UCSD-AML1 (cell line): ENCODE measurements around the gene TUFM.
A peak's percentile ranks its signal among the peaks of the same experiment; 100 is the strongest.
"Not testable (repeated sequence)": the region's sequence is repeated elsewhere in the genome, so short reads cannot be mapped to it uniquely, and the experiment has no call there.

ENCODE experiments used
- DNase-seq: peaks from one replicate; lab custom pipeline; 2025; ENCODE audit not compliant: unreplicated experiment; lab: John Stamatoyannopoulos, UW

The TUFM gene

DNA sequence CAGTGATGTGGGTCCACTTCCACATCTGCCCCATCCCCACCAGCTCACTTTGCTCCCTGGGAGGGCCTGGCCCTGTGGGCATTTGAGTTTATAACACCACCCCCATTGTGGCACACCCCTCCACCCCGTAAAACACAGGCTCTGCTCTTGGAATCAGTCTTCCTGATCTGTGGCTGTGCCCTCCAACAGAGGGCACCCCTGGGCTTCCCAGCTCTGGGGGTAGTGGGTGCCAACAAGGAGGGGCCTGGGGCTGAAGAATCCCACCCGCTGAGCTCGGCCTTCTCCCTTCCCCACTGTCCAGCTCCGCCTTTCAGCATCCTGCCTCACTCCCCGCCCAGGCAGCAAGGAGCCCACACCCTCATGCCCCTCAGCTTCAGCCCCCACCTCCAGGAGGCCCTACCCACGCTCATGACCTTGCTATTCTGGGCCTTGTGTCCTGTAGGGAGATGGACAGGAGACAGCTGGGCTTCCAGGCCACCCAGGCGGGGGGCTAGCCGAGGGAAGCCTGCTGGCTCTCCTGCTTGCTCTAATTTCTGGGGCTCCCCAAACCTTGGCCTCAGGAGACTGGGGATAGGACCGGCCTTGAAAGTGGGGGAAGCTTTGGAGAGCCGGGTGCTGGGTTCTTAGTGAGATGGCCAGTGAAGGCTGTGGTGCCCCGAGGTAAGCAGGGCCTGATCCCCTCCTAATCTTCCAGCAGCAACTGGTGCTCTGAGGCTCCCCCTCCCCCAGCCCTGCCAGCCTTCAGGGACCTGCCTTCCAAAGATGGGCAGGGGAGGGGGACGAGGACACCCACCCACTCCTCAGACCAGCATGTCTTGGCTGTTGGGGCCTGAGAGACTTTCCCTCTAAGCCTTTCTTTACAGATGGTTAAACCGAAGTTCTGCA is 29.2 kb upstream of the TUFM start:
- DNase-seq = no peak

DNA sequence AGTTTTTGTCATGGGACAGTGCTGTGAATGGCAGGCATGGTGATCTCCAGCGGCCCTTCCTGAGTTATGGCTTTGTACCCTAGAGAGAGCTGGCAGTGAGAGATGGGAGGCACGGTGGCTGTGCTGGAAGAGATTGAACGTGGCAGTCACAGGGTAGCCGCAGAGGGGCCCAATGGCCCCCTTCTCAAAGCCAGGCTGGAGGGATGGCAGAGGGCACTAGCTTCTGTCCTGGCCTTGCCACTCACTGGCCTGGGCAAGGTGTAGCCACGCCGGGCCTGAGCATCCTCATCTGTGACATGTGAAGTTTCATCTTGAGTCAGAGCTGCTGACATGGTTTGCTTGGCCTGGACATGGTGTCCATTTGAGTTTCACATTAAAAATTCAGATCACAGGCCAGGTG is 28.3 kb upstream of the TUFM start:
- no peak for DNase-seq

DNA sequence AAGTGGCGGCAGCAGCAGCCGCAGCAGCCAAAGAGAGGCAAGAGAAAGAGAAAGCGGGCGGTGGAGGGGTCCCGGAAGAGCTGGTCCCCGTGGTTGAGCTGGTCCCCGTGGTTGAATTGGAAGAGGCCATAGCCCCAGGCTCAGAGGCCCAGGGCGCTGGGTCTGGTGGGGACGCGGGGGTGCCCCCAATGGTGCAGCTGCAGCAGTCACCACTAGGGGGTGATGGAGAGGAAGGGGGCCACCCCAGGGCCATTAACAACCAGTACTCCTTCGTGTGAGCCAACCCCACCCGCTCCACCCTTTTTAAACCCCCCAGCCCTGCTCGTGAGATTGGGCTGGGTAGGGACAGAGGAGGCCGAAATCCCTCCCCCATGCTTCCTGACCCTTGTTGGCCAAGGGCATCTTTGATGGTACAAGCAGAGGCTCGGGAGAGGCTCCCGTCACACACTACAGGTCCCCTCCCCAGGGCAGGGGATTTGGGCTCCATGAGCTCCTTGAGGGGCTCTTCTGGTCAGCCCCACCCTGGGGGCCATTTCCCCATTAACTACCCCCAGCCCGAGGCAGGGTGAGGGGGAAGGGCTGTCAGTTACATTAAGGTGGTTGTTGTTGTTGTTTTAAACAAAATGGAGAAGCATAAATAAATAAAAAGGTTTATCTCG is 27.5 kb upstream of the TUFM start:
- DNase-seq = peak; percentile 45

DNA sequence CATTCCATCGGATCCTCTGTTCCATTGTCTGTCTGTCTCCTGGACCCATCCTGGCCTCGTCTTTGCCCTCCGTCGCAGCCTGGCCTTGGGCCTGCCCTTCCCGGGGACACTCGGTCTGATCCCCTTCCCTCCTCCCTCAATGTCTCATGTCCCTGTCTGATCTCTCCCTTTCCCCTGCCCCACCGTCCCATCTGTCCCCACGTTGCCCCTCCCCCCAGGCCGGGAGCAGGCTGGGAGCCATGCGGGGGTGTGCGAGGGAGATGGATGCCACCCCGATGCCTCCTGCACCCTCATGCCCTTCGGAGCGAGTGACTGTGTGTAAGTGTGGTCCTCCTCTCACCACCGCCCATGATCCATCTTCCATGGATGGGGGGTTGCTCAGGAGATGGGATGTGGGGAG is 26.8 kb upstream of the TUFM start:
- DNase-seq = no peak

- DNase-seq = no peak
Observed at GRCh38 chr16:28869201-28869600, 23.1 kb upstream of the TUFM start.

DNA sequence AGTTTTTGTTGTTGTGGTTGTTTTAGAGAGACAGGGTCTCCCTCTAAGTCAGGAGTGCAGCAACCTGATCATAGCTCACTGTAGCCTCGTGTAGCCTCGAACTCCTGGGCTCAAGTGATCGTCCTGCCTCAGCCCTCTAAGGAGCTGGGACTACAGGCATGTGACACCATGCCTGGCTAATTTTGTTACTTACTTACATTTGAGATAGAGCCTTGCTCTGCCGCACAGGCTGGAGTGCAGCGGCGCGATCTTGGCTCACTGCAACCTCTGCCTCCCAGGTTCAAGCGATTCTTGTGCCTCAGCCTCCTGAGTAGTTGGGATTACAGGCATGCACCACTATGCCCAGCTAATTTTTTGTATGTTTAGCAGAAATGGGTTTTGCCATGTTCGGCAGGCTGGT is 21.5 kb upstream of the TUFM start:
- not testable (repeated sequence) for DNase-seq

GRCh38 chr16:28867241-28867640 is 21.1 kb upstream of the TUFM start:
- DNase-seq = no peak

- no peak for DNase-seq
Observed at GRCh38 chr16:28866454-28866804, 20.3 kb upstream of the TUFM start.

DNA sequence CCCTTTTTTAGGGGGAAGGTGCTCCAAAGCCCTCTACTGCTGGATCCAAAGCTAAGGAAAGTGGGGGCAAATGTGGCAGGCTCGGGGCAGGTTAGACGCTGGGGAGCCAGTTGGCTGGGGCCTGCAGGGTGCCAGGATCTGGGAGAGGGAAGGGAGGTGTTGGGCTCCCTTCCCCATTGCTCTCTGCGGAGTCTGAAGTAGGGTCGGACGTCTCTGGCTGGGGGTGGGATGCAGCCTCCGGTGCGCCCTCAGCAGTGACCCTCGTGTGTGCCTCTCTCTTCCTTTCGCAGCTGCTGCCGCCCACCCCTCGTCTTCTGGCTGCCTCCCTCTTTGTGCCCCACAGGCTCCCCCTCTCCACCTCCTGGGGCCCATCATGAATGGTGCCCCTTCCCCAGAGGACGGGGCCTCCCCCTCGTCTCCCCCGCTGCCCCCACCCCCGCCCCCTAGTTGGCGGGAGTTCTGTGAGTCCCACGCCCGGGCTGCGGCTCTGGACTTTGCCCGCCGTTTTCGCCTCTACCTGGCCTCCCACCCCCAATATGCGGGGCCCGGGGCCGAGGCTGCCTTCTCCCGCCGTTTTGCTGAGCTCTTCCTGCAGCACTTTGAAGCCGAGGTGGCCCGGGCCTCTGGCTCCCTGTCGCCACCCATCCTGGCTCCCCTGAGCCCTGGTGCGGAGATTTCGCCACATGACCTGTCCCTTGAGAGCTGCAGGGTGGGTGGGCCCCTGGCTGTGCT is 19.7 kb upstream of the TUFM start:
- no peak for DNase-seq

DNA sequence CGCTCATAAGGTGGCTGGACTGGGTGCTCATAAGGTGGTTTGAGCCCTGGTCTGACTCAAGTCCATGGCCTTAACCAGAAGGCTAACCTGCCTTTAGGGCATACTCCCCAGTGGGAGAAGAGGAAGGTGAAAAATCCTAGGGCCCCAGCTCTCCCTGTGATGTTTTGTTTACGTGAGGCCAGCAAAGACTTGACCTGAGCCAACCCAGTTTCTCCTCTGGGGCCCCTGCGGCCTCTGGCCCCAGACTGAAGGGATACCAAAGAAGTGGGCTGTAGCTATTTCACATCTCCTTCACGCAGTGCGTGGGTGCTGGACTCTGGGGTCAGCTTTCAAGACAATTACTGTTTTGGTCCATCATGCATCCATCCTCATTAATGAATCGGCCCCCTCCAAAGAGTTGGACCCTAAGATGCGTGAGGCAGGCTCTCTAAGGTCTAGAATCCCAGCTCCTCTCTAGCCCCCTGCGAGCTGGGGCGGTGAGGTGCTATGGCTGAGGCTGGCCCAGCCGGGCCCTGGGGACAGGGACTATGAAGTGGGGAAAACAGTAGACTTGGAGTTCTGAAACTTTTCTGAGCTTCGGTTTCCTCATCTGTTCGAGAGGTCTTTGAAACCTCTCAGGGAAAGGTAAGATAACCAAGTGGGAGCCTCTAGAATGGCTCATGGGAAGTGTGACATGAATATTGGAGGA is 19.0 kb upstream of the TUFM start:
- DNase-seq = no peak

- DNase-seq = no peak
Observed at GRCh38 chr16:28863929-28864793, 18.0 kb upstream of the TUFM start.

- no peak for DNase-seq
Observed at GRCh38 chr16:28859326-28859725, 13.2 kb upstream of the TUFM start.

GRCh38 chr16:28858421-28858820 is 12.3 kb upstream of the TUFM start:
- DNase-seq = no peak

- DNase-seq = peak; percentile 50
Observed at GRCh38 chr16:28846933-28847273, 755 bp upstream of the TUFM start.

DNA sequence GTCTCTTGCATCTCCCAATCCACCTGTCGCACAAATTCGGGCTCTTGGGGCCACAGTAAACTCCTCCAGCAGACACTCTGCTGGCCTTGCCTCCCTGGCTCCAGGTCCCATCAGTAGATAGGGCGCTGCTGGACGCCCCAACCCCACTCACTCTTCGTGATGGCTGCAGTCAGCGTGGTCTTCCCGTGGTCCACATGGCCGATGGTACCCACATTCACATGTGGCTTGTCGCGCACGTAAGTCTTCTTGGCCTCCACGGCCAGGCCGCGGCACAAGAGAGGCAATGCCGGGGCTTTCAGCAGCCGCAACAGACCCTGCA is 428 bp downstream of the TUFM start:
- DNase-seq = no peak

DNA sequence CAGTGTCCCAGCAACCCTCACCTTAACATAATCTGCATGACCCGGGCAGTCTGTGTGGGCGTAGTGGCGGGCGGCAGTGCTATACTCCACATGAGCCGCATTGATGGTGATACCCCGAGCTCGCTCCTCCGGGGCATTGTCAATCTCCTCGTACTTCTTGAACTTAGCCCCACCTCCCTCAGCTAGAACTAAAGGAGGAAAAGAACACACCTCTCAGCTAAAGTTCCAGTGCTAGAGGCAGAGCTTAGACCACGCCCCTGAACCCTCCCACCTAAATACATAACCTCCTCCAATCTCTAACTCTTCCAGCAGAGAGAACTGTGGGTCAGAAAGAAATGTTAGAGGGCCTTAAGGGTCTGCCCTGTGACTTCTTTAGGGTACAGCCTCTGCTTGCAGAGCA is 855 bp downstream of the TUFM start:
- DNase-seq = no peak

- no peak for DNase-seq
Observed at GRCh38 chr16:28844226-28844885, 1.8 kb downstream of the TUFM start.

DNA sequence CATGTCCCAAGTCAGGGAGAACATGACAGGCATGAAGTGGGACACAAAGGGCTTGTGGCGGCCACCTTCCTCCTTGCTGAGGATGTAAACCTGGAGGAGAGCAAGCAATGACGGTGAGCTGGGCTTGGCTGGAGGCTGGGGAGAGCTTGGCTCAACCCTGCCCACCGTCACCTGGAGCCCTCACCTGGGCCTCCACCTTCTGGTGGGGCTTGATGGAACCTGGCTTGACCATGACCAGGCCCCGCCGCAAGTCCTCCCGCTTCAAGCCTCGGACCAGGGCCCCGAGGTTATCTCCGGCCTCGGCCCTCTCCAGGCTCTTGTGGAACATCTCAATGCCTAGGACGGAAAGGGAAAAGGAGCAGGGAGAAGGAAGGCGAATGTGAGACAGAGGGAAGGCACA is 2.4 kb downstream of the TUFM start:
- DNase-seq = no peak

GRCh38 chr16:28842696-28843095 is 3.5 kb downstream of the TUFM start:
- no peak for DNase-seq

DNA sequence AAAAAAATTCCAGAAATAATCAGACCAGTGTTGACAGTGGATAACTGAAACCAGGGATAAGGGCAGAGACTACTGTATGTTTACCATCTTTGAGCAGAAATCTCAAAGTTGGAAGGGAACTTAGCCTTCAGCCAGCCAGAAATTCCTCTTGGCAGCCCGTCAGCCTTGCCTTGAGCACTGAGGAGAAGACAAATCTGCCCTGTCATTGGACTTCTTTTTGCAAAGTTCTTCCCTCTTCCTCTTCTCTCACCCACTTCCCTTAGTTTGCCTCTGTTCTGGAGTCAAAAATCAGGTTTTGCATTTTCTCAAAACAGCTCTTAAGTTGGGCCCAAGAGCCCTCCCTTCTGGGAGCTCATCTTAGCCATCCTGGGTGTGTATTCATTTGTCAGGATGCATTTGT is 6.2 kb downstream of the TUFM start:
- no peak for DNase-seq
